ENCODE data around the gene ROBO1.

The ROBO1 gene

GRCh38 chr3:79001255-79001654, 766.5 kb downstream of the ROBO1 start:
- DNase-seq = no peak

- no peak for DNase-seq
Measured at GRCh38 chr3:78999139-78999538, 768.7 kb downstream of the ROBO1 start.

- DNase-seq = no peak
Measured at GRCh38 chr3:78995087-78995486, 772.7 kb downstream of the ROBO1 start.

GRCh38 chr3:78994174-78995027, 773.4 kb downstream of the ROBO1 start:
- no peak for DNase-seq

GRCh38 chr3:78993375-78993774, 774.4 kb downstream of the ROBO1 start:
- no peak for DNase-seq

- DNase-seq = no peak
Measured at GRCh38 chr3:78992830-78993229, 775.0 kb downstream of the ROBO1 start.

- no peak for DNase-seq
Measured at GRCh38 chr3:78992400-78992799, 775.4 kb downstream of the ROBO1 start.

GRCh38 chr3:78991656-78992055, 776.1 kb downstream of the ROBO1 start:
- DNase-seq = no peak

- DNase-seq = no peak
Measured at GRCh38 chr3:78990156-78990555, 777.6 kb downstream of the ROBO1 start.

- DNase-seq = no peak
Measured at GRCh38 chr3:78988324-78988723, 779.5 kb downstream of the ROBO1 start.

GRCh38 chr3:78986416-78987101, 781.2 kb downstream of the ROBO1 start:
- no peak for DNase-seq

GRCh38 chr3:78985981-78986380, 781.8 kb downstream of the ROBO1 start:
- DNase-seq = no peak

- no peak for DNase-seq
Measured at GRCh38 chr3:78979028-78979427, 788.8 kb downstream of the ROBO1 start.

- DNase-seq = no peak
Measured at GRCh38 chr3:78978037-78978436, 789.8 kb downstream of the ROBO1 start.

- DNase-seq = no peak
Measured at GRCh38 chr3:78977073-78977472, 790.7 kb downstream of the ROBO1 start.

GRCh38 chr3:78976200-78976599, 791.6 kb downstream of the ROBO1 start:
- no peak for DNase-seq

- no peak for DNase-seq
Measured at GRCh38 chr3:78974181-78974790, 793.5 kb downstream of the ROBO1 start.

- no peak for DNase-seq
Measured at GRCh38 chr3:78972617-78973301, 795.0 kb downstream of the ROBO1 start.

GRCh38 chr3:78970656-78971055, 797.1 kb downstream of the ROBO1 start:
- no peak for DNase-seq

- DNase-seq = no peak
Measured at GRCh38 chr3:78969483-78969882, 798.3 kb downstream of the ROBO1 start.

- no peak for DNase-seq
Measured at GRCh38 chr3:78967061-78967460, 800.7 kb downstream of the ROBO1 start.

GRCh38 chr3:78963771-78964170, 804.0 kb downstream of the ROBO1 start:
- DNase-seq = no peak

GRCh38 chr3:78957456-78957855, 810.3 kb downstream of the ROBO1 start:
- DNase-seq = no peak
